GM18526 (cell line): Measurements from ENCODE around the gene MFAP1.
A peak's percentile ranks its signal among the peaks of the same experiment; 100 is the strongest.

Experiments
- POLR2A ChIP-seq: IDR thresholded peaks from 3 replicates; pipeline ENCODE4 v1.6.1; 2011; ENCODE audit not compliant: insufficient read length; ENCODE audit errors: extremely low read depth

MFAP1 gene

DNA sequence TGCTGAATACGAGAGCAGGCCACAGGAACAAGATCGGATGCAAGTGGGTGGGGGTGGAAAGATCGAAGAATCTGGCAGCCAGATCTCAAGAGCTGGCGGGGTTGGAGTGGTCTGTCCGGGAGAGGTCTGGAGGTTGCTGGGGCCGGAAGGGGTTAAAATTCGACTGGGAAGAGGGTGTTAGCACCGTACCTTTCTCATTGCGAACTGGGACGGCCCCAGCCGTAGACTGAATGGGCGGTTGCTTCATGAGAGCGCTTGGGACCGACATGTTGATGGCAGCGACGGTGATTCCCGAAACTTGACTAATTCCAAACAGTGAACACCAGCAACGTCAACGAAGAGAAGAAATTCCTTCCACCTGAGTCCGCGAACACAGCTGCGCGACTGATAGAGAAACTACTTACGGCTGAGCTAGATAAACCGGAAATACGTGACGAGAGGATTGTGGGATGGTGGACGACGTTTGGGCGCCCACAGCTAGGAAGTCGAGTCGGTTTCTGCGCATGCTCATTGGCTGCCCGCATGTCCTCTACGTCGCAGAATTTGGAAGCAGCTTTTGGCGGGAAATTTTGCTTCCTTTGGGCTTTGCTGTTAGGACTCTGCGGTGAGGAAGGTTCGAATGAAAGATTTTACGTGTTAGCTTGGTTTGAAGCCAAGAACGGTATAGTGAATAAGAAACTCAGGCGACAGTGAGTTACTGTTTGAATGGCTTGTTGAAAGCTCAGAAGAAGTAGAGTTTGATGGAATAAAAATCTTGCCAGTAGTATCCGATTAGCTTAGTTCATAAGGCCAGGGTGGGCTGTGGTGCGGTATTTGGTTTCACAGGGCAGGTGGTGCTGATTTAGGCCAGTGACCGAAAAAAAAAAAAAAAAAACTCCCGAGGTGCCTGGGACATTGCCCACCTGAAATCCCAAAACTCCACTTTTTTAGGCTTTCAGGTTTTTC, at the start of gene MFAP1:
MFAP1 (minus strand) TSS at position 389 of the 945 bp plus-strand sequence; CDS start at position 268, 121 bp downstream.
- TF ChIP-seq POLR2A, result peak; percentile 89

DNA sequence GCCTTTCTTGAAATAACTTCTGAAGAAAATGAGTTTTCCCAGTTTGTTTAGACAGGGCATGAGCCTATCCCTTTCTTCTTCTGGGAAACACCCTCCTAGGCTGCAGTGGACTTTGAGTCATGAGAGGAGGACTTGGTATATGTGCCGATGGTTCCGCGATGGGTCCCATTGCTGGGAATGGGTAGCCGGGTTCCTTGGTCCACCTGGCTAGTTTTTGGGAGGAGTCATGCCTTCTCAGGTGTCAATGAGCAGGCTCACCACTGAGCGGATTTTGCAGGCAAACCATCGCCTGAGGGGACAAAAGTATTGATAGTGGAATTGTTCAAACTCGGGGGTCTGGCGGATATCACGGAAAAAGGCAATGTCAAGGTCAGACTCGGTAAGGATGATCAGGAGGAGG, 49.2 kb upstream of the MFAP1 start:
- TF ChIP-seq POLR2A, result no peak

- TF ChIP-seq POLR2A, result no peak
Observed at GRCh38 chr15:43872416-43873020, 48.0 kb upstream of the MFAP1 start.

DNA sequence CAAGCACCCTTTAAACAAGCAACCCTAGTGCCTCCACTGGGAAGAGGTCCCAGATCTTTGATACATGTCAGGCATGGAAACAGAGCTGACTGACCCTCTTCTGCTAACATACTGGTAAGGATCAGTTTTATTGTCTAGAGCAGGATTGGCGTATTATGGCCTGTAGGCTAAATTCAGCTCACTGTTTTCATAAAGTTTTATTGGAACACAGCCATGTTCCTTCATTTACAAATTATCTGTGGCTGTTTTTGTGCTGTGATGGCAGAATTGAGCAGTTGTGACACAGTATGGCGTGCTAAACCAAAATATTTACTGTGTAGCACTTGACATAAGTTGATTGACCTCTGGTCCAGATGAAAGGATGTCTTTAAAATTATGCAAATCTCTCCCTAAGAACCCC, 47.3 kb upstream of the MFAP1 start:
- no peak for TF ChIP-seq POLR2A

DNA sequence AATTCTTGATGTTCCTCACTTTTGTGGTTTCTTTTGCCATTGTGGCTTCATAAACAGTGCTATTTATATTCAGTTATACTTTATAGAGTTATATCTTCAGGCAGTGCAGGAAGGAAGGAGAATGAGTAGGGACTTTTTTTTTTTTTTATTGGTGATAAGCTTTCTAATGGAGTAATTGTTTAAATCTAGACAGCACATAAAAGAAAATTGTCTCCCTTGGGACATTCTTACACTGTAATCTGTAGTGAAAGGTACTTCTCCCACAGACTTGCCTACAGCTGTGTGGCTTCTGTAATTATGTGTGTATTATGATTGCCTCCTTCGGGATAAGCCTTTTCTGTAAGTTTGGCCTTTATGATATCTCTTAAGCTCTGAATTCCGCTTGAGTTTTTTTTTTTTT, 43.9 kb upstream of the MFAP1 start:
- no peak for TF ChIP-seq POLR2A

GRCh38 chr15:43867096-43867495, 42.6 kb upstream of the MFAP1 start:
- no peak for TF ChIP-seq POLR2A

GRCh38 chr15:43859546-43859945, 35.1 kb upstream of the MFAP1 start:
- TF ChIP-seq POLR2A, result no peak

DNA sequence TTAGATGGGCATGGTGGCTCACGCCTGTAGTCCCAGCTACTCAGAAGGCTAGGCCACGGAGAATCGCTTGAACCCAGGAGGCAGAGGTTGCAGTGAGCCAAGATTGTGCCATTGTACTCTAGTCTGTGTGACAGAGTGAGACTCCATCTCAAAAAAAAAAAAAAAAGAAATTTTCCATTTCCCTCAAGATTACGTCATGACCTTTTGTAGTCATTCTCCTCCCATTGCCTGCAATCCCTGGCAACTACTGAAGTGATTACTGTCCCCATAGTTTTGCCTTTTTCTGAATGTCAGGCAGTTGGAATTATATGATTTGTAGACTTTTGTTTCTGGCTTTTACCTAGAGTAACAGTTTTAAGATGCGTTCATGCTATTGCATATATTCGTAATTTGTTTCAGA, 30.3 kb upstream of the MFAP1 start:
- TF ChIP-seq POLR2A, result no peak

GRCh38 chr15:43852607-43853006, 28.1 kb upstream of the MFAP1 start:
- TF ChIP-seq POLR2A, result no peak

DNA sequence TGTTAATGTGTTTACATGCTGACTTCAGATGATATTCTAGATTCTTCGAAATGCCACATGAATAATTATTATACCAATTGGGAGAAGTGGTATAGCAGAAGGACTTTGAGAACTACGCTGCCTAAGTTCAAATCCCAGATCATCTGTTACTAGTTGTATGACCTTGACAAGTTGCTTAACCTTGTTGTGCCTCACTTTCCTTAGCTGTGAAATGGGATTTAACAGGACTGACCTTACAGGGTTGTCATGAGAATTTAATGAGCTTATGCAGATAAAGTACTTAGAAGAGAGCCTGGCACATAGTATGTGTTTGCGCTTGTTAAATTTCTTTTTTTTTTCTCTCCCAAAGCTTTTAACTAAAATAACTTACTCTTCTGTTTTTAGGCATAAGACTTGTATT, 26.8 kb upstream of the MFAP1 start:
- TF ChIP-seq POLR2A, result no peak

DNA sequence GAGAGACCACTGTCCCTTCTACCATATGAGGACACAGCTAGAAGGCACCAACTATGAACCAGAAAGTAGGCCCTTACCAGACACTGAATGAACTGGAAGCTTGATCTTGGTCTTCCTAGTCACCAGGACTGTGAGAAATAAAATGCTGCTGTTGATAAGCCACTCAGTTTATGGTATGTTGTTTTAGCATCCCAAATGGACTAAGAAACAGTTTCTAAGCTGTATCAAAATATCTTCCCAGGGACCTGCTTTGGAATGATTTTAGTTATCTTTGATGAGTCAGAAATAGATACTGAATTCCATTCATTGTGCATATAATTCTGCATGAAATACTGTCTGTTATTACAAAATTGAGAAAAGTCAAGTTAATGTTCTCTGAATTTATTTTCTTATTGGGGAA, 20.9 kb upstream of the MFAP1 start:
- no peak for TF ChIP-seq POLR2A

GRCh38 chr15:43828061-43828657, 3.7 kb upstream of the MFAP1 start:
- no peak for TF ChIP-seq POLR2A

- peak; percentile 63 for TF ChIP-seq POLR2A
Observed at GRCh38 chr15:43826508-43827341, 2.2 kb upstream of the MFAP1 start, which contains the start of gene WDR76. WDR76 (plus strand) TSS chr15:43827002; CDS start chr15:43827033, 31 bp downstream.

- TF ChIP-seq POLR2A, result no peak
Observed at GRCh38 chr15:43826029-43826507, 1.6 kb upstream of the MFAP1 start.

- TF ChIP-seq POLR2A, result no peak
Observed at GRCh38 chr15:43821505-43821904, 3.0 kb downstream of the MFAP1 start.
